ENCODE measurements around the gene AHCYL2.

- no peak for TF ChIP-seq POLR2A (IDR thresholded peaks at IDR 0.05)
- TF ChIP-seq POLR2AphosphoS5 (IDR thresholded peaks at IDR 0.05) = no peak
- TF ChIP-seq CTCF (IDR thresholded peaks at IDR 0.05) = no peak
Observed at GRCh38 chr7:129266181-129266580, 41.4 kb downstream of the AHCYL2 start.
